CD4-positive, alpha-beta T cell treated with Interleukin-6 for 4 hours (primary cell): ENCODE measurements around the gene BPIFA3.
A peak's percentile ranks its signal among the peaks of the same experiment; 100 is the strongest.
"Not testable (repeated sequence)": the region's sequence is repeated elsewhere in the genome, so short reads cannot be mapped to it uniquely, and the experiment has no call there.

ENCODE experiments used
- DNase-seq: peaks from one replicate; pipeline ENCODE4 v3.0.0-alpha.2; 2020; ENCODE audit warnings: mixed read lengths

BPIFA3 gene

DNA sequence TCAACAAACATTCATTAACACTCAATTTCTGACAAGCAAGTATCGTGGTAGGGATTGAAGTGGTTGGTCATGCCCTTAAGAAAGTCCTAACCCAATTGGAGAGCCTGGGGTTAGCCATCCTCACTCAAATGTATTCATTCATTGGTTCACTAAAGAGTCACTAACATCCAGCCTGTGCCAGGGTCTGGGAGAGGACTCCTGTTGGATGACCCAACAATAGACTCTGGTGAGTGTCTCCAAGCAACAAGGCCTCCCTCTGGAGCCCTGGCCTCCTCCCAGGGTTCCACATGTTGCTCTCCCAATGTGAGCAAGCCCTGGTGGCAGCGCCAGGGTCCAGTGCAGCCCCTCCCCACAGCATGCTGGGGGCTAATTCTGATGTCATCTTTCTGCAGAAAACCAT, at the start of gene BPIFA3:
Gene BPIFA3, plus strand, starts transcription at position 301 of the 400 bp plus-strand sequence. CDS start 185 bp downstream, outside the sequence.
- no peak for DNase-seq

DNA sequence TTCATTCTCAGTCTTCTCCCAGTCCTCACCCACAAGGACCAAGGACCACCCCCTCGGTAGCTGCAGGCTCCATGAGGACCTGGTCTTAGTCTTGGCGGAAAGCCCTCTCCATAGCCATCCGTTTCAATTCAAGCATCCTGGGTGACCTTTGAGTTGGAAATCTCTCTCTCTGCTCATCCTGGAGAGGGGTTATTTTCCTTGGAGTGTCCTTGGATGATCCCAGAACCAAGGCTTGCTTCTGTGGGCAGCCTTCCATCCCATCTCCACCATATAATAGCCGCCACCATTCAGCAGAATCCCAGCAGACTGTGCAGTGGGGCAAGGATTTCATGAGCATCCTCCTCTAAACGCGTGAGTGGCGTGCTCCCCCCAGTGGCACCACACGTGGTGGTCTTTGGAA, 49.3 kb upstream of the BPIFA3 start, which contains the start of gene BPIFA2:
Gene BPIFA2, plus strand, starts transcription at position 301 of the 400 bp plus-strand sequence. CDS start 987 bp downstream, outside the sequence.
- DNase-seq: no peak

GRCh38 chr20:33169176-33169794, 47.9 kb upstream of the BPIFA3 start:
- no peak for DNase-seq

DNA sequence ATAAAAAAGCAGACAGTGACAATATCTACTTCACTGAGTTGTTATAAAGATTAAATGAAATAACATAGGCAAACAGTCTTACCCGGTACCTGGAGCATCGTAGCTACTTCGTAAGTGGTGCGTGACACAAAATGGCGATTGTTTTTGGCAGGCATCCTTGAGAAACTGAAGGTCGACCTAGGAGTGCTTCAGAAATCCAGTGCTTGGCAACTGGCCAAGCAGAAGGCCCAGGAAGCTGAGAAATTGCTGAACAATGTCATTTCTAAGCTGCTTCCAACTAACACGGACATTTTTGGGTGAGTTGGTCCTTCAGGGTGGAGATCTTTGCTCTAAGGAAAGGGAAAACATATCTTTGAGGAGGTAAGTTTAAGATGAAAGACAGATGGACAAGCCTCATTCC, 44.4 kb upstream of the BPIFA3 start:
- no peak for DNase-seq

GRCh38 chr20:33175123-33175522, 42.0 kb upstream of the BPIFA3 start:
- DNase-seq: no peak

- DNase-seq: no peak
These were observed 41.1 kb upstream of the BPIFA3 start for GRCh38 chr20:33176101-33176500.

DNA sequence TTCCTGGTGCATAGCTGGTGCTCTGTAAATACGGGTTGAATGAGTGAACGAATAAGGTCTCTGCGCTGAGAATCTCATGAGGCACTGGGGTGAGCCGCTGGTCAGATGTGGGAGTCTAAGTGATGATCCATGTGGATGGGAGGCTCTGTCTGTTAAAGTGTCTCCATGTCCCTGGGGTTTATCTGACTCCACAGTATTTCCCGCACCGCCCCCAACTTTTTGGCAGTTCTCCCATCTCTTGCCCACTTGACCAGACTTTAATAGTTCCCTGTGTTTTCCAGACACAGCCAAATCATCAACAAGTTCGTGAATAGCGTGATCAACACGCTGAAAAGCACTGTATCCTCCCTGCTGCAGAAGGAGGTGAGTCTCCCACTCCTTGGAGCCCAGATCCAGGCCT, 39.3 kb upstream of the BPIFA3 start:
- no peak for DNase-seq

DNA sequence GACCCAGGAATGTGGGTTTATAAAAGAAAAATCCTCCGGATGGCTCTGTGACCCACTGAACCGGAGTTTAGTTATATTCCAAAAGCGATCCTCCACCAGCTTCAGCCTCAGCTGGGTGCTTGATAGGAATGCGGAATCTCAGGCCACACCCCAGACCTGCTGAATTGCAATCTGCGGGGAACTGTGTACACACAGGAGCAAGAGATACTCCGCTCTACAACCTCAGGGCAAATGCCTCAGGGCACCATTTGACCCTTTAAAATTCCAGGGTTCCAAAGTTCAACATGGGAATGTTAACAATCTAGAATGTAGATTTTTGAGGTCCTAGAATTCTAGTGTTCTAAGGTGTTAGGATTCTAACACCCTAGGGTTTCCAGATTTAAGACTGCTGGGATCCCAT, 38.4 kb upstream of the BPIFA3 start:
- DNase-seq: no peak

- DNase-seq: no peak
These were observed 37.0 kb upstream of the BPIFA3 start for GRCh38 chr20:33180169-33180568.

DNA sequence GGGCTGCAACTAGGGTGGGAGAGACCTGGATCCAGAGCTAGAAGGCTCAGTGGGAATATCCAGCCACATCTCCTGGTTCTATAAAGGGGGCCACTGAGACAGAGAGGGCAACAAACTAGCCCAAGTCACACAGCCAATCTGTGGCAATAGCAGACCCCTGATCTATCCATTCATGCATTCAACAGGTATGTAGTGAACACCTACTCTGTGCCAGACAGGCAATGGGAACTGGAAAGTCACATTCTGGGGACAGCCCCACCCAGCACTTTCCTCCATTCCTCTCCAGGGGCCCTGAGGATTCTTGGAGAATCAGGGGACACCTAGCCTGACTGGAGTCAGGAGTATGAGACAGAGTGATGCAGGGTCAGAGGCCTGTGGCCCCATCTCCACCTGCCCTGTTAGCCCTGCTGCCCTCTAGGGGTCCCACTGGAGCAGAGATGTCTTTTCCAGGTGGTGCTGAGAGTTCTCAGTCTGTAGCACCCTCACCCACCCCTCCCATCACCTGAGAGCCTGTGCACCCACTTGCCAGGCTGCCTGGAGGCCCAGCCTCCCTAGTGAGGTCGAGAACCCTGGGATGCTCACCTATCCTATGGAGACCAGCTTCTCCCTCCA, 35.6 kb upstream of the BPIFA3 start:
- DNase-seq: no peak

DNA sequence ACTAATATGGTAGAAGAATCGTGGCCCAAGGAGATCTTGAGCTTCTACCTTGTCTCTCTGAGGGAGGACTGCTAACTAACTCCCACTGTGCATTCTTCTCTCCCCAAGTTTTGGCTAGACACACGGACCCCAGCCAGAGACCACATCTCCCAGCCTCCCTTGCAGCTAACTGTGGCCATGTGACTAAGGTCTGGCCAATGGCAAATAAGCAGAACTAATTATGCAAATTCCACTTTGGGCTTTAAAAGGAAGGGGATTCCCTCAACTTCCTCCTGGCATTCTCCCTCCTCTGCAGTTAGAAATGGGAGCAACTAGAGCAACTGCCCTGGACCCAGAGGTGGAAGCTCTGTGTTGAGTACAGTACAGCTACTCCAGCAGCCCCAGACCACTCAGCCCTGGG, 33.8 kb upstream of the BPIFA3 start:
- DNase-seq: no peak

GRCh38 chr20:33185031-33185590, 32.0 kb upstream of the BPIFA3 start:
- DNase-seq: not testable (repeated sequence)

DNA sequence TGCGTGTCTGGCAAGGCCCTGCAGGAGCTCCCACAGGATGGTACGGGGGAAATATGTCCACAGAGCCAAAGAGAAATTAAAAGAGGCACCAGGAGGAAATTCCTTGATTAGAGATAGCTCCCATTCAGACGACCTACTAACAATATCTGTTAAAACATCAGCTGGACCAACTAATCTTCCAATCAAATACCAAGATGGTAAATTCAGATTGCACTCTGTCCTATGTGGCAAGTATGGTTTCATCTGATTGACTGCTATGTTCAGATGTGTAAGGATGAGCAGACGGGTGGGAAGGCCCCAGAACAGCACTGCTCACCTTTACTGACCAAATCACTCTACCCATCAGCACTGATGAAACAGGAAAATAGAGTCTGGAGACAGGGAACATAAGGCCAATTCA, 29.7 kb upstream of the BPIFA3 start:
- no peak for DNase-seq

DNA sequence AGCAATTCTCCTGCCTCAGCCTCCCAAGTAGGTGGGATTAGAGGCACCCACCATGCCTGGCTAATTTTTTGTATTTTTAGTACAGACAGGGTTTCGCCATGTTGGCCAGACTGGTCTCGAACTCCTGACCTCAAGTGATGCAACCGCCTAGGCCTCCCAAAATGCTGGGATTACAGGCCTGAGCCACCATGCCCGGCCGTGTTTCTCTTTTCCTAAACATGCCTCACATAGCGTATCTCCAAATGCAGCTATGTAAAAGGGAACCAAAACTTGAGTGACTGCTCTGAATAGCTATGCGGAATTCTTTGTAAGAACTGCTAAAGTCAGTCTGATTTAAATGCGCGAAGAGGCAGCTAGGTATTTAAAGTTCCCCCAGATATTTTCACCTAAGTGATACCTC, 28.7 kb upstream of the BPIFA3 start:
- no peak for DNase-seq

DNA sequence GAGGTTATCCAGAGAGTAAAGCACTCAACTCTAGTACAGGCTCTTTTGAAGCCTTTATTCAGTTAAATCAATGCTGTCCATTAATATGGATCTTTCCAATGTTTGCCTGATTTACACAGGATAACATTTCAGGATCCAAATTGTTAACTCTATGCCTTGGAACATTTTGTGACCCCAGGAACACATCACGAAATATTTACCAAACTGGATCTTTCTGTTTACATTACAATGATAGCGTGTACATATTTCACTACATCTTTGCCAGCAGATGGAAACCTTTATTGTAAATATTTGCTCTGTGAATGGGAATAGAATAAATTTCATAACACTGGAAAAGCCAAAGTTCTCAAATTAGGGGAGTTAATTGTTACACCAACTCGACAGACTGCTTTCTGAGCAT, 25.7 kb upstream of the BPIFA3 start:
- no peak for DNase-seq

DNA sequence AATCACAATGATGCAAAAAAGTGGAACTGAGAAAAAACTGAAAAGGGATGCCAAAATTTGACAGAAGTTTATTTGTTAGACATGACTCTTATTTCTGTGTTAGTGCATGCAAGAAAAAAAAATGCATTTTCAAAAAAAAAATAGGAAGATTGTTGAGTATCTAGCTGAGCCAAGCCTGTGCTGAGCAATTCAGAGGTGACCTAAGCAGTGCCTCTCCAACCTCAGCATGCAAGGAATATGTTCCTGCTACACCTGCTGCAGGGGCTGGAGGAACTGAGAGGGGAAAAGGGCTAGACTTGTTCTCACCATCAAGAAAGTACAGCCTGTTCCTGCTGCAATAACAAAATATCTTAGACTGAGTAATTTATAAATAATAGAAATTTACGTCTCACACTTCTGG, 25.2 kb upstream of the BPIFA3 start:
- no peak for DNase-seq

GRCh38 chr20:33192912-33193501, 24.1 kb upstream of the BPIFA3 start:
- DNase-seq: no peak

DNA sequence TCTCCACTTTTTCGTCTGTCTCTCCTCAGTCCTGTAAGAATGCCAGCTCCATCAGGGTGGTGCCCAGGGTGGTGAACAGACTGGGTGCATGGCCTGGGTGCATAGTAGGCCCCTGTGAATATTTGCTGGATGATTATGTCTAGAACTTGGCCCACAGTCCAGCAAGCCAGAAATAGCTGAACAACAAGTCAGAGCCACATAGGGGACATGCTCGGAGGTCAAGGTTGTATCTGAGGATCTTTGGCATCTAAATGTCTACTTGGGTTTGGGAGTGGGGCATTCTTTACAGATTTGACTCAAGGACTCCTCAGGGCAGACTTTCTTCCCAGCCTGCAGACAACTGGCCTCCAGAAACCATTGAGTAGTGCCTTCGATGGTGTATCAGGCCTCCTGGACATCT, 18.1 kb upstream of the BPIFA3 start:
- DNase-seq: no peak

- no peak for DNase-seq
These were observed 14.7 kb upstream of the BPIFA3 start for GRCh38 chr20:33202451-33202850.

- DNase-seq: no peak
These were observed 13.7 kb upstream of the BPIFA3 start for GRCh38 chr20:33203444-33203843.

DNA sequence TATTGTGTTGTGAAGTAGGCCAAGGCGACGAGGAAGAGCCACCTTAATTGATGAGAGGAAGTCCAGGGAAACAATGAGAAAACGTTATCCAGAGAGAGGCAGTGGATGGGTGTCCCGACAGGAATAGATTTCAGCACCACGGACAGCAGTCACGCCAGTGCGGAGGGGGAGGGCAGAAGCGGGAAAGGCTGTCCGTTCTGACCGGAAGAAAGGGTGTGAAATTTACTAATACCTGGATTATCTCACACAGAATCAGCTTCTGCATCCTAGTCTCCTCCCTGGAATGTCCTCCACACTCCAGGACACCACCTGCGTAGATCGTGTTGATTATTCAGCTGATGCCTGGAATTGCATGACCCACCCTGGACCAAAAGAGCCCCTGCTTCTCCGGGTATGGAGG, 7.4 kb upstream of the BPIFA3 start:
- DNase-seq: peak; percentile 41

GRCh38 chr20:33210371-33210770, 6.8 kb upstream of the BPIFA3 start:
- no peak for DNase-seq

GRCh38 chr20:33211817-33212424, 5.2 kb upstream of the BPIFA3 start:
- peak; percentile 24 for DNase-seq

GRCh38 chr20:33224399-33224798, 7.2 kb downstream of the BPIFA3 start:
- DNase-seq: no peak
